ENCODE measurements around the gene ASH1L. TPM values are rescaled to one million over a fixed set of nuclear protein-coding genes. Genes with fewer than 3 reads are reported as not detected.
"Not testable (repeated sequence)": the region's sequence is repeated elsewhere in the genome, so short reads cannot be mapped to it uniquely, and the experiment has no call there.

The ASH1L gene
- total and polyA plus RNA-seq, 8 donors: 42.3 to 55.4 (median 49.9) TPM

DNA sequence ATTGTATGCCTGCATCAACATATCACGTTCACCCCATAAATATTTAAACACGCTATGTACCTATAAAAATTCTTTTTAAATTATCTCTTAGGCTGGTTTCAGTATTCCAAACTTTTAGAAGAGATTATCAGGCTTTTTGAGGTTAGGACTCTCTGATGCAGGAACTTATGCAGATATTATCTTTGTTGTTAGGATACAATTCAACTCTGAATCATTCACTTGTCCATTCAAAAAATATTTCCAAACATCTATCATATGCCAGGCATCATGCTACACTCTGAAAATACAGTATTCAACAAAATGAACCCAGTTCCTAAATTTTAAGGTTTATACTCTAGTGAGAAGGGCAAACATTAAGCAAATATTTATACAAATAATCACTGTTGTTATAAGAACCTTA is 40.5 kb downstream of the ASH1L start:
- Histone ChIP-seq H3K4me3 (no peak overlapping the region), H3K27me3 (no peaks in the 10 kb centered on the region), H3K9me3 (no peaks in the 10 kb centered on the region), H3K4me1 (peaks cover 0 to 24% of the 10 kb centered on the region in 2 donors), H3K27ac (no peak overlapping the region), H3K36me3 (peaks cover 0 to 12% of the 10 kb centered on the region in 2 donors)
- ATAC-seq (no peak), DNase-seq (no peak)
- no peak for TF ChIP-seq CTCF (IDR thresholded peaks at IDR 0.05)
- intact Hi-C loops (cut with DNase I): no loop called here

GRCh38 chr1:155518484-155518883 is 44.1 kb downstream of the ASH1L start:
- no peak for DNase-seq
- ATAC-seq: no peak
- no peaks in the 10 kb centered on the region for H3K27me3 ChIP-seq
- H3K4me3 ChIP-seq: no peak overlapping the region
- TF ChIP-seq CTCF (IDR thresholded peaks at IDR 0.05): no peak
- peaks cover 0 to 12% of the 10 kb centered on the region in 2 donors for H3K36me3 ChIP-seq
- no peak overlapping the region for H3K27ac ChIP-seq
- H3K9me3 ChIP-seq: no peaks in the 10 kb centered on the region
- H3K4me1 ChIP-seq: peaks cover 0 to 22% of the 10 kb centered on the region in 2 donors
- intact Hi-C loops (cut with DNase I): loop anchor here in 1 of 2 donors (10.0 kb wide), 1 partner anchor 54 kb away; no protein-coding TSS in a partner anchor

- Histone ChIP-seq H3K27ac (no peak overlapping the region), H3K9me3 (no peaks in the 10 kb centered on the region), H3K36me3 (peaks cover 0 to 18% of the 10 kb centered on the region in 2 donors), H3K4me1 (peaks cover 0 to 17% of the 10 kb centered on the region in 2 donors), H3K27me3 (no peaks in the 10 kb centered on the region), H3K4me3 (no peak overlapping the region)
- no peak for TF ChIP-seq CTCF (IDR thresholded peaks at IDR 0.05)
- ATAC-seq (no peak), DNase-seq (no peak)
- intact Hi-C loops (cut with DNase I): loop anchor here in 1 of 2 donors (10.0 kb wide), 1 partner anchor 50 kb away; no protein-coding TSS in a partner anchor
Measured at GRCh38 chr1:155514582-155515187, 47.9 kb downstream of the ASH1L start.

- no peaks in the 10 kb centered on the region for H3K9me3 ChIP-seq
- no peak for TF ChIP-seq CTCF (IDR thresholded peaks at IDR 0.05)
- no peaks in the 10 kb centered on the region for H3K27me3 ChIP-seq
- H3K36me3 ChIP-seq: peaks cover 0 to 11% of the 10 kb centered on the region in 2 donors
- DNase-seq (no peak), ATAC-seq (peak; percentile 33)
- intact Hi-C loops (cut with DNase I): loop anchor here in 1 of 2 donors (10.0 kb wide), 1 partner anchor 49 kb away; no protein-coding TSS in a partner anchor
- H3K27ac ChIP-seq: no peak overlapping the region
- H3K4me1 ChIP-seq: peaks cover 0 to 15% of the 10 kb centered on the region in 2 donors
- no peak overlapping the region for H3K4me3 ChIP-seq
Measured at GRCh38 chr1:155513300-155513916, 49.2 kb downstream of the ASH1L start.

- intact Hi-C loops (cut with DNase I): loop anchor here in 1 of 2 donors (10.0 kb wide), 1 partner anchor 47 kb away; no protein-coding TSS in a partner anchor
- Histone ChIP-seq H3K36me3 (peaks cover 0 to 11% of the 10 kb centered on the region in 2 donors), H3K27ac (peak overlapping the region in 1 of 2 donors; percentile 14), H3K4me1 (peaks cover 0 to 26% of the 10 kb centered on the region in 2 donors)
- DNase-seq, ATAC-seq, H3K4me3 ChIP-seq, H3K9me3 ChIP-seq, H3K27me3 ChIP-seq: not testable (repeated sequence)
Measured at GRCh38 chr1:155511385-155511784, 51.2 kb downstream of the ASH1L start.
